BJ (cell line): Measurements from ENCODE around the gene TUBGCP2. TPM values are rescaled to one million over a fixed set of nuclear protein-coding genes. Genes with fewer than 3 reads are reported as not detected.

ENCODE experiments used
- CTCF ChIA-PET: fragments of 350-600 bp; formaldehyde crosslinking; extraction: SDS; loops from one replicate; lab custom pipeline; 2021; ENCODE audit warnings: antibody characterized with exemption, inconsistent platforms; lab: Yijun Ruan, JAX
- POLR2A ChIA-PET: fragments of 300-600 bp; sonication (Branson Sonifier 250); formaldehyde crosslinking; extraction: SDS; loops from one replicate; lab custom pipeline; 2021; ENCODE audit warnings: antibody characterized with exemption; lab: Charles Lee
- DNase-seq: peaks from one replicate; pipeline ENCODE4 v3.0.0-alpha.2; 2011; ENCODE audit warnings: low read depth
- H3K27me3 ChIP-seq: 2 replicates; pipeline ENCODE4 v1.6.0; 2011; ENCODE audit warnings: low read length; ENCODE audit not compliant: control insufficient read depth, insufficient read depth
- H3K36me3 ChIP-seq: 2 replicates; pipeline ENCODE4 v1.5.1; 2011; ENCODE audit warnings: low read length; ENCODE audit not compliant: control insufficient read depth, insufficient read depth
- H3K4me3 ChIP-seq: 2 replicates; pipeline ENCODE4 v1.5.1; 2011; ENCODE audit warnings: low read depth, mild to moderate bottlenecking, control low read depth, low read length
- polyA plus RNA-seq: library from polyadenylated mRNA; depleted of rRNA; stranded (reverse); fragments of >200 nt; gene quantifications from 2 replicates; pipeline ENCODE4 v1.2.3, GENCODE V29; 2011
- TF ChIP-seq, protein P1 (sequence below): IDR thresholded peaks from 2 replicates; pipeline ENCODE4 v1.5.1; 2011; ENCODE audit warnings: low read depth, mild to moderate bottlenecking, control low read depth, inconsistent platforms, low read length, moderate library complexity; ENCODE audit not compliant: insufficient read depth

The TUBGCP2 gene
- polyA plus RNA-seq, 1 experiment, result 55.8 TPM

DNA sequence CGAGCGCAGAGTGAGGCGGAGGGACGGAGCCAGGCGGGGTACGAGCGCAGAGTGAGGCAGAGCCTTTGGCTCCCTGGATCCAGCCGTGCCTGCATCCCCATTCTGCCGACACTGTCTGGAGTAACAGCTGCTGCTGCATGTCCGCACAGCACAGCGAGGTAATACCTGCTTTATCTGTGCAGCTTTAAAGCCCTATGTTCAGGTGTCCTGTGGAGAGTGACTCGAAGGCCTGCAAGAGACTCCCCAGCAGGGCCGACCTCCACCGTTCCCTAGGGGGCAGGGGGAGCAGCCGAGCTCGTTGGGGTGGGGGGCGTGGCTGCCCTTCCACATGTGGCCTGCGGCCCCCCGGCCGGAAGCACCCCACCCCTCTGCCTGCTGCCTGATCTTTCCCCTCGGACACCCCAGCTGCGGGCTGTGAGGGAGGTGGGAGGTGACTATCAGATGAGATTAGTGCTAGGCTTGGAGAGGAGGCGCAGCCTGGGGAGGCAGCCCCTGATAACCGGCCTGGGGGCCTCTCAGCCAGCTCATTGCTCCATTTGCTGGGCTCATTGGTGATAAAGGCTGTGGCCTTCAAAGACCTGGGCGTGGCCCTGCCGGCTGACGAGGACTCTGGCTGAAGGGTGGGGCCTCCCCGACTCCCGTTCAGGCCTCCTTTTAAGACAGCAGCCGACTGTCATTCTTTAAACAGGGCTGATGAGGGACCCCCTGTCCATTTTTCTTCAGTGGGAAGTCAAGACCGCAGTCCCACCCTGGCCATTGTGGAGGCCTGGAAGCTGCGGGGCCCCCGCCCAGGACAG lies 63.0 kb downstream of the TUBGCP2 start:
- ChIA-PET CTCF (no interaction called here), POLR2A (no interaction called here)
- TF ChIP-seq, protein P1, sequence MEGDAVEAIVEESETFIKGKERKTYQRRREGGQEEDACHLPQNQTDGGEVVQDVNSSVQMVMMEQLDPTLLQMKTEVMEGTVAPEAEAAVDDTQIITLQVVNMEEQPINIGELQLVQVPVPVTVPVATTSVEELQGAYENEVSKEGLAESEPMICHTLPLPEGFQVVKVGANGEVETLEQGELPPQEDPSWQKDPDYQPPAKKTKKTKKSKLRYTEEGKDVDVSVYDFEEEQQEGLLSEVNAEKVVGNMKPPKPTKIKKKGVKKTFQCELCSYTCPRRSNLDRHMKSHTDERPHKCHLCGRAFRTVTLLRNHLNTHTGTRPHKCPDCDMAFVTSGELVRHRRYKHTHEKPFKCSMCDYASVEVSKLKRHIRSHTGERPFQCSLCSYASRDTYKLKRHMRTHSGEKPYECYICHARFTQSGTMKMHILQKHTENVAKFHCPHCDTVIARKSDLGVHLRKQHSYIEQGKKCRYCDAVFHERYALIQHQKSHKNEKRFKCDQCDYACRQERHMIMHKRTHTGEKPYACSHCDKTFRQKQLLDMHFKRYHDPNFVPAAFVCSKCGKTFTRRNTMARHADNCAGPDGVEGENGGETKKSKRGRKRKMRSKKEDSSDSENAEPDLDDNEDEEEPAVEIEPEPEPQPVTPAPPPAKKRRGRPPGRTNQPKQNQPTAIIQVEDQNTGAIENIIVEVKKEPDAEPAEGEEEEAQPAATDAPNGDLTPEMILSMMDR, result no peak
- no peak overlapping the region for H3K4me3 ChIP-seq
- H3K36me3 ChIP-seq, result no peaks in the 10 kb centered on the region
- H3K27me3 ChIP-seq, result peaks cover 14% of the 10 kb centered on the region
- DNase-seq, result no peak

DNA sequence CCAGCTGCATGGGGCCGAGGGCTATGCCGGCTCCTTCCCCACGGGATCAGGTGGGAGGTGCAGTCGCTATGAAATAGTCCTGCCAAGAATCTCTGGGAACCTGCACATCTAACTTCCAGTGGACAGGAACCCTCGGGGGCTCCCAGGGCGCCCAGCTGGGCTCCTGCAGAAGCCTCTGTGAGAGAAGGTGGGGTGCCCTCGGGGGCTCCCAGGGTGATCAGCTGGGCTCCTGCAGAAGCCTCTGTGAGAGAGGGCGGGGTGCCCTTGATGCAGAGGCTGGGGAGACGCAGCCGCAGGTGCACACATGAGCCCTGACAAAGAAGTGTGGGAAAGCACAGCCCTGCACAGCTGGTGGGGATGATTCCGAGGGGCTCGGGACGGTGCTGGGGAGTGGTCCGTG lies 65.1 kb downstream of the TUBGCP2 start:
- peaks cover 11% of the 10 kb centered on the region for H3K27me3 ChIP-seq
- CTCF ChIA-PET, result no interaction called here
- POLR2A ChIA-PET, result no interaction called here

DNA sequence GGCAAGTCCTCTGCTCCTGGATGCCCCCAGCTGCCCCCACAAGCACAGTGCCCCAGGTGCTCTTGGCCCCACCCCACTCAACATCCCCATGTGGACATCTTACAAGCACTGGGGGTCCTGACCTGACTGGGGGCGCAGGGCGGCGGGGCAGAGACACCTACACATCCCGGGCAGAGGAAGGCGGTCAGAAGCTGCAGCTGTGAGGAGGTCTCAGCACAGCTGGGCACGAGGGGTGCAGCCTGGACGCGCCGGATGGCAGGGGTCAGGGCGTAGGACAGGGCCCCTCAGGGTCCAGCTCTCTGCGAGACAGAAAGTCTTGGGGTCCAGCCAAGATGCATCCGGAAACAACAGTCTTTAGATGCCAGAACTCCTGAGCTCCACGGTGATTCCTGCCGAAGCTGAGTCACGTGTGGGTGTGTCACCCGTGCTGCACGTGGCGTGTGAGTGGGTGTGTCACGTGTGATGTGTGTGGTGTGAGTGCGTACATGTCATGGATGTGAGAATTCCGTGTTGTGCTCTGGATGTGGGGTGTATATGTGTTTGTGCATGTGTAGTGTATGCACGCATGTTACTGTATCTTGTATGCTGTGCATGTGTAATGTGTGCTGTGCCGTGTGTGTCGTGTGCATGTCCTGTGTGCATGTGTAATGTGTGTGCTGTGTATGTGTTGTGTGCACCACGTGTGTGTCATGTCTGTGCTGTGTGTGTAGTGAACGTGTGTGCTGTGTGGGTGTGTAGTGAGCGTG lies 65.9 kb downstream of the TUBGCP2 start:
- ChIA-PET CTCF (interaction anchor here (1.0 kb wide), 1 partner anchor 18 kb away, joined by 3 read pairs; no protein-coding TSS in a partner anchor), POLR2A (no interaction called here)
- H3K4me3 ChIP-seq, result no peak overlapping the region
- no peak for DNase-seq
- H3K36me3 ChIP-seq, result no peaks in the 10 kb centered on the region
- TF ChIP-seq, protein P1, result no peak
- peaks cover 16% of the 10 kb centered on the region for H3K27me3 ChIP-seq

More for the DNA sequence above, 65.1 kb downstream of the TUBGCP2 start:
- TF ChIP-seq, protein P1, result no peak
- no peak overlapping the region for H3K4me3 ChIP-seq
- H3K36me3 ChIP-seq, result no peaks in the 10 kb centered on the region
- no peak for DNase-seq

DNA sequence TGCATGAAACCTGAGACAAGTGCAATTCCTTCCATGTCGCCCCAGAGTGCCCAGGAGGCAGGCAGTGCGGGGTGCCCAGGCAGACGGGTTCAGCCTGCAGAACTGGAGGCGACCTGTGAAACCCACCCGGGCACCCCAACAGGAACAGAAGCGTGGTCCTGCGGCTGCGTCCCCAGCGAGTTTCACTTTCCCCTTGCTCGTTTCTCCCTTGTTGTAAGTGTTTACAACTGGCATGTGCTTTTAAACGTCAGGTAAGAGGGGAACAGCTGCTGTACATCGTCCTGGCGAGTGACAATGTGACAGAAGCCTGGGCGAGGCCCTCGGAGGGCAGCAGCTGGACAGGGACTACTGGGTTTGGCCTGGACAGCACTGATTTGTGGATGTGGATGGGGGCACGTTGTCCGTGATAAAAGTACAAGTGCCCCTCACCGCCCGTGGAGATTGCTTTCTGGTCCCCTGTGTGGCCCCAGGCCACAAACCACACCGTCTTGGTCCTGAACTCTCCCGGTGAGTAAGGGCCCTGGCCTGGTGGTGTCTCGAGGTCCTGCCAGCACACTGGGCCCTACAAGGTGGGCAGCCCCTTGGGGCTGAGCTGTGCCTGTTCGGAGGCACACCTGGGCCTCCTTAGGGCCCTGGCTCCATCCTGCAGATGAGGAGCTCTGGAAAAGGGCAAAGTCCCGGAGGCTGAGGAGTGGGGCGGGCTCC lies 67.0 kb downstream of the TUBGCP2 start:
- ChIA-PET POLR2A (no interaction called here), CTCF (interaction anchor here (1.0 kb wide), 1 partner anchor 16 kb away, joined by 3 read pairs; no protein-coding TSS in a partner anchor)
- H3K4me3 ChIP-seq, result no peak overlapping the region
- TF ChIP-seq, protein P1, result no peak
- no peak for DNase-seq
- H3K36me3 ChIP-seq, result no peaks in the 10 kb centered on the region
- H3K27me3 ChIP-seq, result peaks cover 19% of the 10 kb centered on the region

DNA sequence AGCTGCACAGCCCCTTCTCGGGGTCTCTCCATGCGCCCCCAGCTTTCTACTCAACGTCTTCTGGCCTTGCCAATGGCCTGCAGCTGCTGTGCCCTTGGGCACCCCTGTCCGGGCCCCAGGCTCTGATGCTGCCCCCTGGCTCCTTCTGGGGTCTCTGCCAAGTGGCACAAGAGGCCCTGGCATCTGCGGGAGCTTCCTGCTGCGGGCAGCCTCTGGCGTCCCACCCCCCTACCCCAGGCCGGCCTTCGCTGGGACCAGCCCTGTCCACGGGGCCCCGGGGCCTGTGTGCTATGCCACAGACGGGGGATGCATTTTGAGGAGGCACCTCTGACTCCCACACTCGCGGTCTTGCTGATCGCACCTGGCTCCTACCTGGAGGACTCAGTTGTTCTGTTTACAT lies 68.7 kb downstream of the TUBGCP2 start:
- CTCF ChIA-PET, result no interaction called here
- Histone ChIP-seq H3K36me3 (no peaks in the 10 kb centered on the region), H3K27me3 (peaks cover 22% of the 10 kb centered on the region), H3K4me3 (no peak overlapping the region)
- POLR2A ChIA-PET, result no interaction called here
- TF ChIP-seq, protein P1, result no peak
- no peak for DNase-seq
